Measurements from ENCODE around the gene ZNRF1.

The ZNRF1 gene

DNA sequence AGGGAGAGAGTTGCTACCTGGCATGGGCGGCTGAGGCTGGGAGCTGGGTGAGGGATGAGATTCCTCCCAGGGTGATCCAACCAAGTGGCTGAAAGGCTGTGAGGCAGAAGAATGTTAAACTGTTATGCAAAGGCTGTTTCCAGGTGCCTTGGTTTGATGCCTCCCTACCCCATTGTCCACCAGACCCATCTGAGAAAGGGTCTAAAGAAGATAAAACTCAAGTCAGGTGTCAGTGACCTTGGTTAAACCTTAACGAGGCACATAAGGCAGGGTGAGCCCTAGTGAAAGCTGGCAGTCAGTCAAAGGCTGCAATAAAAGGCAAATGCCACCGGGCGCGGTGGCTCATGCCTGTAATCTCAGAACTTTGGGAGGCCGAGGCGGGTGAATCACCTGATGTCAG, 94.0 kb downstream of the ZNRF1 start:
- DNase-seq (ENCODE audit: low read depth) = no peak
- TF ChIP-seq, protein P1, sequence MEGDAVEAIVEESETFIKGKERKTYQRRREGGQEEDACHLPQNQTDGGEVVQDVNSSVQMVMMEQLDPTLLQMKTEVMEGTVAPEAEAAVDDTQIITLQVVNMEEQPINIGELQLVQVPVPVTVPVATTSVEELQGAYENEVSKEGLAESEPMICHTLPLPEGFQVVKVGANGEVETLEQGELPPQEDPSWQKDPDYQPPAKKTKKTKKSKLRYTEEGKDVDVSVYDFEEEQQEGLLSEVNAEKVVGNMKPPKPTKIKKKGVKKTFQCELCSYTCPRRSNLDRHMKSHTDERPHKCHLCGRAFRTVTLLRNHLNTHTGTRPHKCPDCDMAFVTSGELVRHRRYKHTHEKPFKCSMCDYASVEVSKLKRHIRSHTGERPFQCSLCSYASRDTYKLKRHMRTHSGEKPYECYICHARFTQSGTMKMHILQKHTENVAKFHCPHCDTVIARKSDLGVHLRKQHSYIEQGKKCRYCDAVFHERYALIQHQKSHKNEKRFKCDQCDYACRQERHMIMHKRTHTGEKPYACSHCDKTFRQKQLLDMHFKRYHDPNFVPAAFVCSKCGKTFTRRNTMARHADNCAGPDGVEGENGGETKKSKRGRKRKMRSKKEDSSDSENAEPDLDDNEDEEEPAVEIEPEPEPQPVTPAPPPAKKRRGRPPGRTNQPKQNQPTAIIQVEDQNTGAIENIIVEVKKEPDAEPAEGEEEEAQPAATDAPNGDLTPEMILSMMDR (IDR thresholded peaks at IDR 0.05; ENCODE audit: low read depth, low read length, missing control alignments) = no peak
- H3K4me3 ChIP-seq (ENCODE audit: low read depth, low read length) = no peak overlapping the region

DNA sequence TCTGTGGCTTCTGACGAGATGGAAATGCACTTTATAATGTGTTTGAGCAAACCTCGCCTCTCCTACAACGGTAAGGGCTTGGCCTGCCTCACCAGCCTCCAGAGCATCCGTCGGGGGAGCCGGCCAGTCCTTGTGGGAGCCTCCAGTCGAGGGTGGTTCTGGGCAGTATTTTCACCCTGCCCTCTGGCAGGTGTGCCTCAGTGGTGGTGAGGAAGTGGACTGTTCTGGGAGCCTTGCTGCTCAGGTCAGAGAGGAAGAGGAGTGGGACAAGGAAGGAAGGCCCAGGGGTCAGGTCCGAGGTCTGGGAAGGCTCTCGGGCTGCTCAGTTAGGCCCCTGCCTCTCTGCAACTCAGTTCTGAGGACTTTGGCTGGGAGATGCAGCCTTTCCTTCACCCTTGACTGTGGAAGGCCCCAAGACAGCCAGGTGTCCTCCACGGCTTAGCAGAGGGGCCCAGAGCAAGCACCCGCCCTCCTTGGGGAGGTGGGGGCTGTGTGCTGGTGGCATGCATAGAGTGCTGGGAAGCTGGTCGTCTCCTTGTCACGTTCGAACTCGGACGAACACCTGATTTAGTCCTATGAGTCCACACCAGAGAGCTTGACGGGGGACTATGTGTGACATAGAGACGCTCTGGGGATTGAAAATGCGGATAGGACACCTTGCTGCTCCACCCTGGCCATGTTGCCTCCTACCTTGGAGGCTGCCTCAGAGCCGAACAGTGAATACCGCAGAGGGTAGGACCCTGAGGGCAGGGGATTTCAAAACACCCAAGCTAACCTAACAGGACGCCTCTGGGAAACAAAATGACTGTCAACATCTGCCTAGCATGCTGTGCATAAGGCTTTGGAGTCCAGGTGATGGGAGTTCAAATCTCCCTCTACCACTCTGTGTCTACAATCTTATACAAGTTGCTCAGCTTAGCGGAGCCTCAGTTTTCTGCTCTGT, 95.0 kb downstream of the ZNRF1 start:
- DNase-seq (ENCODE audit: low read depth) = no peak
- no peak overlapping the region for H3K4me3 ChIP-seq (ENCODE audit: low read depth, low read length)
- TF ChIP-seq, protein P1 (IDR thresholded peaks at IDR 0.05; ENCODE audit: low read depth, low read length, missing control alignments) = no peak

DNA sequence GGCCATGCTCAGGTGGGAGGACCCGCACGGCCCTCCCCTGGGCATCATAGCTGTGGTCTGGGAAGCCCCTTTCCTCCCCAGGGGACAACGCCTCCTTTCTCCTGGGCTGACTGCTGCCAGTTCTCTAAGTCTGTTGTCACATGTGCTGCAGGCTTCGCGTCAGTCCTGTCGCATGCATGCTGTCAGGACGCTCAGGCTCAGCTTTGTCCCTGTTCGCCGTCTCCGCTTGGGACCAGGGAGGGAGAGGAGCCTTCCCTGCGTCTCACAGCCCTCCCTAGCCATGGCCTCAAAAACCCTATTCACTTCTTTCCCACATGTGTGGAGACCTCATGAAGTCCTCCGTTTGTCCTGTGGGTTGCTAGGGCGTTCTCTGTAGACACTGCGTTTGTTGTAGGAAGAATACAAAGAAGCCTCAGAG, 96.4 kb downstream of the ZNRF1 start:
- TF ChIP-seq, protein P1 (IDR thresholded peaks at IDR 0.05; ENCODE audit: low read depth, low read length, missing control alignments) = no peak
- H3K4me3 ChIP-seq (ENCODE audit: low read depth, low read length) = no peak overlapping the region
- DNase-seq (ENCODE audit: low read depth) = no peak

DNA sequence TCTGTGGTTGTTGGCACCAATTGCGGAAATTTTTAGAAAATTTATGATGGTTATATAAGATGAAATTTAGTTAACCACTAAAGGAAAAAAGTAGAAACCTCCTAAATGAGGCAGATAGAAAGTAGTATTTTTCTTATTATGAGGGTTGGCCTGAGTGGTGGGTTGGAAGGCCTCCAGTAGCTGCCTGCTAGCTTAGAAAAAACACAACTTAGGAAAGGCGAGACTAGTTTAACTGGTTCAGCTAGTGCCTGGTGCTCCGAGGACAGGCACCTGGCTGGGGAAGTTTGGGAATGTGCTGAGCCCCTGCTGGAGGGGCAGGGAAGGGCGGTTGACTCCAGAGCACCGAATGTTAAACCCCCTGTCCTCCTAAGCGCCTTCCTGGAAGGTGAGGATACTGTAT, 97.8 kb downstream of the ZNRF1 start:
- no peak overlapping the region for H3K4me3 ChIP-seq (ENCODE audit: low read depth, low read length)
- DNase-seq (ENCODE audit: low read depth) = no peak

DNA sequence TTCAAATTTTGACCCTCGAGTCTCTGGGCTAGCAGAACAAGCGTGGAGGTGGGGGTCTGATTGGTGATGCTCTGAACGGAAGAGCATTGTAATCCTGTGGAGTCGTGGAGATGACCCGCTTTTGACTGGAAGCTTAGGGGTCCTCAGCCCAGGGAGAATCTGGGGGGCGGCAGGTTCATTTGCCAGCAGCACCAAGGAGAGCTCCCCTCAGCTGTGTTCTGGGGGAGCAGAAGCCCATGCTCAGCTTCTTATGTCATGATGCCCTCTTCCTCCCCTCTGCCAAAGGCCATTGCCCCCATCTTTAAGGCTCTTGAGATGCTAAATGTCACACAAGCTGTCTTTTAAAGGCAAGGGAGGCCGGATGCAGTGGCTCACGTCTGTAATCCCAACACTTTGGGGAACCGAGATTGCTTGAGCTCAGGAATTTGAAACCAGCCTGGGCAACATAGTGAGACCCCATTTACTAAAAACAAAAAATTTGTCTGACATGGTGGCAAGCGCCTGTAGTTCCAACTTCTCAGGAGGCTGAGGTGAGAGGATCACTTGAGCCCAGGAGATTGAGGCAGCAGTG, 98.5 kb downstream of the ZNRF1 start:
- H3K4me3 ChIP-seq (ENCODE audit: low read depth, low read length) = no peak overlapping the region
- TF ChIP-seq, protein P1 (IDR thresholded peaks at IDR 0.05; ENCODE audit: low read depth, low read length, missing control alignments) = no peak
- DNase-seq (ENCODE audit: low read depth) = no peak

More for the DNA sequence above, 97.8 kb downstream of the ZNRF1 start:
- TF ChIP-seq, protein P1 (IDR thresholded peaks at IDR 0.05; ENCODE audit: low read depth, low read length, missing control alignments) = peak; percentile 31

DNA sequence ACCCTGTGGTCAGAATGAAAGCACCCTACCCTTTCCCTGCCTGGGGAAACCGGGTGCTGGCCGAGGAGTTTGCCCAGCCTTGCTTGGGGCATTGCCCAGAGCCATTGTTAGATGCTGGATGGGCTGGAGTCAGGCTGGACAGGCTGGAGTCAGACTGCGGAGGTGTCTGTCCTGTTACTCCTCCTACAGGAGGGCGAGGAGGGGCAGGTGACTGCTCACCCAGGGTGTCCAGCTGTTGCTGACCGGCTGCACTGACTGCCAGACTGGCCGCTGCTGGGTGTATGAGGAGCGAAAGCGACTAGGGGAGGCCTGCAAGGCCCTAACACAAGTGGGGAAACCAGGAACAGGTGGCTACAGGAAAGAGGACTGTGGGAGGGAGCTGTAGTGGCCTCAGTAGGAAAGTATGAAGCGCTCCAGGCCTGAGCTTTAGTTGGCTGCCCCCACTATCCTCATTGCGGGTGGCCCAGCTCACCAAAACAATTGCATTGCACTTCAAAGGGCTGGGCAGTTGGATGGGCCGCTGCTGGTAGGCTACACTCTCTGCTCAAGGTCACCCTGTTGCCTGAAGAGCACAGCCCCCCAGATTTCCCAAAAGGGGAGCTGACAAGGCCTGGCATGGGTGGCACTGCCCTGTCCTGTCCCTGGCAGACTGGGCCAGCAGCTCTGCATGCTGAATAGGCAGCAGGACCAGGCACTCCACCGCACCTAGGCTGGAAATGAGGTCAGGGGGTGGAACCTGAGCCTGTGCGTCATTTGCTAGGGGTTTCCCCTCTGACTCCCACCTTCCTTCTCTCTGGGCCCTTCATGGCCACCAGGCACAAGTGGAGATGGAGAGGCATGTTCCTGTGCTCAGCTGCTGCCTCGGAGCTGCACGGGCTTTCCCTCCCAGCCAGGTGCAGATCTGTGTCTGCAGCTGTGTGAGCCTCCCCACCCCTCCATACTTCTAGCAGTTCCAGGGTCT, 99.4 kb downstream of the ZNRF1 start:
- H3K4me3 ChIP-seq (ENCODE audit: low read depth, low read length) = no peak overlapping the region
- TF ChIP-seq, protein P1 (IDR thresholded peaks at IDR 0.05; ENCODE audit: low read depth, low read length, missing control alignments) = no peak
- DNase-seq (ENCODE audit: low read depth) = no peak

Measured in GM12864 (cell line).